Subcutaneous adipose tissue (tissue), 4 donors: ENCODE measurements around the gene SSU72. TPM values are rescaled to one million over a fixed set of nuclear protein-coding genes. Genes with fewer than 3 reads are reported as not detected.

ENCODE experiments used
- CTCF ChIP-seq: fragments of 450-650 bp; IDR thresholded peaks from one replicate; pipeline ENCODE4 v1.5.1; 2016; ENCODE audit warnings: low read depth, mild to moderate bottlenecking, control low read depth, antibody characterized with exemption, moderate library complexity
- total RNA-seq, 4 donors: library from RNA; depleted of rRNA; stranded (reverse); fragments of >200 nt; gene quantifications; one replicate each; pipeline ENCODE4 v1.1.0, GENCODE V29; 2016

The SSU72 gene
- total RNA-seq, 4 donors from 2014 or later: 76.0 to 138 (median 110) TPM

- no peak for TF ChIP-seq CTCF
Measured at GRCh38 chr1:1615256-1616044, 40.8 kb upstream of the SSU72 start, which contains the start of gene MIB2. Gene MIB2 (plus strand): TSS chr1:1615500. CDS start chr1:1623453, 7,953 bp downstream.

- no peak for TF ChIP-seq CTCF
Measured at GRCh38 chr1:1614954-1615255, 40.2 kb upstream of the SSU72 start.

GRCh38 chr1:1614204-1614953 is 39.7 kb upstream of the SSU72 start:
- no peak for TF ChIP-seq CTCF

- TF ChIP-seq CTCF: no peak
Measured at GRCh38 chr1:1613509-1614082, 38.9 kb upstream of the SSU72 start.

- no peak for TF ChIP-seq CTCF
Measured at GRCh38 chr1:1612104-1612400, 37.4 kb upstream of the SSU72 start.

GRCh38 chr1:1610796-1611195 is 36.1 kb upstream of the SSU72 start:
- TF ChIP-seq CTCF: no peak

GRCh38 chr1:1609822-1610485 is 35.3 kb upstream of the SSU72 start:
- no peak for TF ChIP-seq CTCF
